ENCODE data around the gene ZBTB43.

DNA sequence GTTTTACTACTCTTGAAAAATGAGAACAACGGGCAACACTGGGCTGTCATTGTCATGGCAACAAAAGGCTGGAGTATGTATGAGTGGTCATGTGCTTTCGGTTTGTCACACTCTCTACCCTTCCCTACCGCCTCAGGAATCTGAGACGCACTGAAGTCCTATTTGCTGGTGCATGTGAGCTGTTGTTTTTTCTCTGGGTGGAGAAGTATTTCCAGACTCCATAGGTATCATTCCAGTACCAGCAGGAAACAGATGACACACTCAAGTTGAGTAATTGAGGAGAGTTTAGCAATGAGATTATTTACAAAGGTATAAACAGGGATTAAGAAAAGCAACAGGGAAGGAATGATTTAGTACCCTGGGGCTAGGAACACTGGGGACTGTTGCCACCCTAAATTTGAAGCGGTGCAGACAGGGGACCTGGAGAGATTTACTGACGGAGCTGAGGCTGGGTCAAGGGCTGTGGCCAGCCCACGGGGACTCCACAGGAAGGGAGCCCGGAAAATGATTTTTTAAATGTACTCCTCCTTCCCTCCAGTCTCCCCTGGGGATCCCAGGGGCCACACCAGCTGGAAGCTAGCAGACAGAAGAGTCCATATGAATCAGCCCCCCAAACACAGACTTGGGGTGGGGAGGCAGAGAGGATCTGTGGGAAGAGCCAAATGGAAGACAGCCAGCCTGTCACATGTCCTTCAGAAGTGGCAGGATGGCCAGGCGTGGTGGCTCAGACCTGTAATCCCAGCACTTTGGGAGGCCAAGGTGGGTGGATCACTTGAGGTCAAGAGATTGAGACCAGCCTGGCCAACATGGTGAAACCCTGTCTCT lies 13.2 kb upstream of the ZBTB43 start:
- TF ChIP-seq POLR2A (IDR thresholded peaks at IDR 0.05; ENCODE audit: borderline replicate concordance, extremely low read depth, insufficient read depth, insufficient read length) (no peak), ZNF274 (IDR thresholded peaks at IDR 0.05; ENCODE audit: low read depth, low read length) (no peak), POLR2AphosphoS5 (IDR thresholded peaks at IDR 0.05; ENCODE audit: low read depth, low read length) (no peak), CBX3 (IDR thresholded peaks at IDR 0.05; ENCODE audit: low read depth) (no peak), EGR1 (IDR thresholded peaks at IDR 0.05; ENCODE audit: low read depth) (no peak), SP1 (IDR thresholded peaks at IDR 0.05; ENCODE audit: low read depth) (no peak), SIN3A (IDR thresholded peaks at IDR 0.05; ENCODE audit: low read depth) (no peak), YY1 (IDR thresholded peaks at IDR 0.05; ENCODE audit: extremely low read depth, insufficient replicate concordance, low read depth, low read length) (no peak), EZH2 (IDR thresholded peaks at IDR 0.05) (no peak), RAD21 (IDR thresholded peaks at IDR 0.05; ENCODE audit: low read depth) (no peak), CEBPB (IDR thresholded peaks at IDR 0.05; ENCODE audit: low read depth) (no peak)
- TF ChIP-seq, protein P1, sequence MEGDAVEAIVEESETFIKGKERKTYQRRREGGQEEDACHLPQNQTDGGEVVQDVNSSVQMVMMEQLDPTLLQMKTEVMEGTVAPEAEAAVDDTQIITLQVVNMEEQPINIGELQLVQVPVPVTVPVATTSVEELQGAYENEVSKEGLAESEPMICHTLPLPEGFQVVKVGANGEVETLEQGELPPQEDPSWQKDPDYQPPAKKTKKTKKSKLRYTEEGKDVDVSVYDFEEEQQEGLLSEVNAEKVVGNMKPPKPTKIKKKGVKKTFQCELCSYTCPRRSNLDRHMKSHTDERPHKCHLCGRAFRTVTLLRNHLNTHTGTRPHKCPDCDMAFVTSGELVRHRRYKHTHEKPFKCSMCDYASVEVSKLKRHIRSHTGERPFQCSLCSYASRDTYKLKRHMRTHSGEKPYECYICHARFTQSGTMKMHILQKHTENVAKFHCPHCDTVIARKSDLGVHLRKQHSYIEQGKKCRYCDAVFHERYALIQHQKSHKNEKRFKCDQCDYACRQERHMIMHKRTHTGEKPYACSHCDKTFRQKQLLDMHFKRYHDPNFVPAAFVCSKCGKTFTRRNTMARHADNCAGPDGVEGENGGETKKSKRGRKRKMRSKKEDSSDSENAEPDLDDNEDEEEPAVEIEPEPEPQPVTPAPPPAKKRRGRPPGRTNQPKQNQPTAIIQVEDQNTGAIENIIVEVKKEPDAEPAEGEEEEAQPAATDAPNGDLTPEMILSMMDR (IDR thresholded peaks at IDR 0.05 in 2 of 3, conservative IDR thresholded peaks at IDR 0.05 in 1 of 3; ENCODE audit: borderline replicate concordance in 1 of 3, insufficient read depth in 1 of 3, low read depth in 2 of 3, low read length in 2 of 3) = no peak
- TF ChIP-seq, protein P2, sequence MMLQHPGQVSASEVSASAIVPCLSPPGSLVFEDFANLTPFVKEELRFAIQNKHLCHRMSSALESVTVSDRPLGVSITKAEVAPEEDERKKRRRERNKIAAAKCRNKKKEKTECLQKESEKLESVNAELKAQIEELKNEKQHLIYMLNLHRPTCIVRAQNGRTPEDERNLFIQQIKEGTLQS (IDR thresholded peaks at IDR 0.05) = no peak
- TF ChIP-seq, protein P3, sequence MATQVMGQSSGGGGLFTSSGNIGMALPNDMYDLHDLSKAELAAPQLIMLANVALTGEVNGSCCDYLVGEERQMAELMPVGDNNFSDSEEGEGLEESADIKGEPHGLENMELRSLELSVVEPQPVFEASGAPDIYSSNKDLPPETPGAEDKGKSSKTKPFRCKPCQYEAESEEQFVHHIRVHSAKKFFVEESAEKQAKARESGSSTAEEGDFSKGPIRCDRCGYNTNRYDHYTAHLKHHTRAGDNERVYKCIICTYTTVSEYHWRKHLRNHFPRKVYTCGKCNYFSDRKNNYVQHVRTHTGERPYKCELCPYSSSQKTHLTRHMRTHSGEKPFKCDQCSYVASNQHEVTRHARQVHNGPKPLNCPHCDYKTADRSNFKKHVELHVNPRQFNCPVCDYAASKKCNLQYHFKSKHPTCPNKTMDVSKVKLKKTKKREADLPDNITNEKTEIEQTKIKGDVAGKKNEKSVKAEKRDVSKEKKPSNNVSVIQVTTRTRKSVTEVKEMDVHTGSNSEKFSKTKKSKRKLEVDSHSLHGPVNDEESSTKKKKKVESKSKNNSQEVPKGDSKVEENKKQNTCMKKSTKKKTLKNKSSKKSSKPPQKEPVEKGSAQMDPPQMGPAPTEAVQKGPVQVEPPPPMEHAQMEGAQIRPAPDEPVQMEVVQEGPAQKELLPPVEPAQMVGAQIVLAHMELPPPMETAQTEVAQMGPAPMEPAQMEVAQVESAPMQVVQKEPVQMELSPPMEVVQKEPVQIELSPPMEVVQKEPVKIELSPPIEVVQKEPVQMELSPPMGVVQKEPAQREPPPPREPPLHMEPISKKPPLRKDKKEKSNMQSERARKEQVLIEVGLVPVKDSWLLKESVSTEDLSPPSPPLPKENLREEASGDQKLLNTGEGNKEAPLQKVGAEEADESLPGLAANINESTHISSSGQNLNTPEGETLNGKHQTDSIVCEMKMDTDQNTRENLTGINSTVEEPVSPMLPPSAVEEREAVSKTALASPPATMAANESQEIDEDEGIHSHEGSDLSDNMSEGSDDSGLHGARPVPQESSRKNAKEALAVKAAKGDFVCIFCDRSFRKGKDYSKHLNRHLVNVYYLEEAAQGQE (IDR thresholded peaks at IDR 0.05; ENCODE audit: low read depth) = no peak

All from HCT116 (cell line).